HG02870 (cell line): ENCODE results near the gene TBC1D22A.

Experiments used
- ATAC-seq: cut with Tn5 transposase; IDR thresholded peaks from one replicate; pipeline ENCODE4 v1.9.1; 2021; ENCODE audit warnings: mild to moderate bottlenecking, moderate library complexity; ENCODE audit not compliant: unreplicated experiment

TBC1D22A gene

GRCh38 chr22:46736705-46737104 lies 25.7 kb upstream of the TBC1D22A start:
- no peak for ATAC-seq

- ATAC-seq, result peak; percentile 25
Observed at GRCh38 chr22:46737105-46737975, 25.1 kb upstream of the TBC1D22A start.

- ATAC-seq, result peak; percentile 36
Observed at GRCh38 chr22:46737976-46738646, 24.3 kb upstream of the TBC1D22A start, which contains the start of gene CERK. Gene CERK (minus strand): TSS chr22:46738252. CDS start chr22:46738148, 104 bp downstream.

- ATAC-seq, result peak; percentile 17
Observed at GRCh38 chr22:46738647-46739093, 23.8 kb upstream of the TBC1D22A start.

GRCh38 chr22:46739094-46739870 lies 23.2 kb upstream of the TBC1D22A start:
- ATAC-seq, result no peak

- ATAC-seq, result no peak
Observed at GRCh38 chr22:46740910-46741780, 21.3 kb upstream of the TBC1D22A start.

GRCh38 chr22:46741974-46742519 lies 20.4 kb upstream of the TBC1D22A start:
- ATAC-seq, result no peak

GRCh38 chr22:46742576-46743221 lies 19.8 kb upstream of the TBC1D22A start:
- no peak for ATAC-seq

GRCh38 chr22:46744581-46744980 lies 17.9 kb upstream of the TBC1D22A start:
- ATAC-seq, result no peak

- no peak for ATAC-seq
Observed at GRCh38 chr22:46746192-46746591, 16.3 kb upstream of the TBC1D22A start.

- no peak for ATAC-seq
Observed at GRCh38 chr22:46746620-46747019, 15.8 kb upstream of the TBC1D22A start.

- no peak for ATAC-seq
Observed at GRCh38 chr22:46747646-46748045, 14.8 kb upstream of the TBC1D22A start.

- ATAC-seq, result no peak
Observed at GRCh38 chr22:46748206-46748907, 14.1 kb upstream of the TBC1D22A start.

GRCh38 chr22:46748908-46749675 lies 13.4 kb upstream of the TBC1D22A start:
- no peak for ATAC-seq

GRCh38 chr22:46749682-46750529 lies 12.5 kb upstream of the TBC1D22A start:
- no peak for ATAC-seq

GRCh38 chr22:46750530-46750800 lies 12.0 kb upstream of the TBC1D22A start:
- no peak for ATAC-seq

GRCh38 chr22:46750863-46751443 lies 11.5 kb upstream of the TBC1D22A start:
- ATAC-seq, result no peak
